Loucy (cell line): ENCODE measurements around the gene PRKN.

ENCODE experiments used
- H2AFZ ChIP-seq: fragments of 200-600 bp; sonication (generic); 2 replicates; pipeline ENCODE4 v1.6.0; 2016; ENCODE audit warnings: antibody characterized with exemption, mild to moderate bottlenecking, low read length, moderate library complexity
- H3F3A ChIP-seq: fragments of 200-600 bp; 2 replicates; pipeline ENCODE4 v1.6.0; 2016; ENCODE audit warnings: antibody characterized with exemption, low read depth, mild to moderate bottlenecking
- H3K27me3 ChIP-seq: fragments of 200-600 bp; sonication (generic); 2 replicates; pipeline ENCODE4 v1.6.1; 2014; ENCODE audit warnings: low read length, mild to moderate bottlenecking; ENCODE audit not compliant: insufficient read depth, poor library complexity, severe bottlenecking
- H3K36me3 ChIP-seq: fragments of 200-600 bp; sonication (generic); 2 replicates; pipeline ENCODE4 v1.6.1; 2016; ENCODE audit warnings: low read length; ENCODE audit not compliant: insufficient read depth
- H3K4me1 ChIP-seq: fragments of 200-600 bp; sonication (generic); 2 replicates; pipeline ENCODE4 v1.5.1; 2014; ENCODE audit warnings: low read length, mild to moderate bottlenecking; ENCODE audit not compliant: insufficient read depth, poor library complexity, severe bottlenecking
- H3K4me2 ChIP-seq: fragments of 200-600 bp; sonication (generic); 2 replicates; pipeline ENCODE4 v1.6.0; 2014; ENCODE audit warnings: antibody characterized with exemption, low read length, low read depth, mild to moderate bottlenecking; ENCODE audit not compliant: poor library complexity, severe bottlenecking
- H3K4me3 ChIP-seq: fragments of 200-600 bp; sonication (generic); 2 replicates; pipeline ENCODE4 v1.5.1; 2014; ENCODE audit warnings: low read length, mild to moderate bottlenecking, mixed read lengths; ENCODE audit not compliant: poor library complexity, severe bottlenecking
- H3K79me2 ChIP-seq: fragments of 200-600 bp; sonication (generic); 2 replicates; pipeline ENCODE4 v1.6.1; 2014; ENCODE audit warnings: low read length; ENCODE audit not compliant: insufficient read depth
- H3K9ac ChIP-seq: fragments of 200-600 bp; sonication (generic); 2 replicates; pipeline ENCODE4 v1.6.0; 2014; ENCODE audit warnings: mild to moderate bottlenecking, low read depth, low read length, moderate library complexity; ENCODE audit not compliant: poor library complexity, severe bottlenecking
- H3K9me2 ChIP-seq: fragments of 200-600 bp; sonication (generic); replicated peaks from 2 replicates; pipeline ENCODE4 v1.6.1; 2016; ENCODE audit warnings: low read depth, low read length, mixed read lengths
- H3K9me3 ChIP-seq: fragments of 200-600 bp; sonication (generic); 2 replicates; pipeline ENCODE4 v1.6.1; 2014; ENCODE audit warnings: mild to moderate bottlenecking, antibody characterized with exemption, low read length, low read depth; ENCODE audit not compliant: insufficient read depth
- H4K20me1 ChIP-seq: fragments of 200-600 bp; sonication (generic); 2 replicates; pipeline ENCODE4 v1.6.0; 2014; ENCODE audit warnings: antibody characterized with exemption, low read length, mild to moderate bottlenecking; ENCODE audit not compliant: insufficient read depth, poor library complexity, severe bottlenecking
- CTCF ChIP-seq: fragments of 200-600 bp; sonication (generic); conservative IDR thresholded peaks from 2 replicates; pipeline ENCODE4 v1.5.1; 2014; ENCODE audit warnings: mild to moderate bottlenecking, antibody characterized with exemption, low read length
- EZH2phosphoT487 ChIP-seq: fragments of 200-600 bp; IDR thresholded peaks from 2 replicates; pipeline ENCODE4 v1.6.1; 2018; ENCODE audit warnings: antibody characterized with exemption, mild to moderate bottlenecking, moderate library complexity, borderline replicate concordance

The PRKN gene

GRCh38 chr6:161362266-161362665 is 1365.3 kb downstream of the PRKN start:
- Histone ChIP-seq H3K4me3 (no peak overlapping the region), H2AFZ (no peak overlapping the region), H3K9me2 (no peaks in the 10 kb centered on the region), H3K4me2 (no peak overlapping the region), H3K9me3 (peaks cover 10% of the 10 kb centered on the region; the same call in 1 of the 2 replicates), H3K79me2 (no peaks in the 10 kb centered on the region), H3K4me1 (no peaks in the 10 kb centered on the region), H3K9ac (no peak overlapping the region), H4K20me1 (no peaks in the 10 kb centered on the region), H3K36me3 (no peaks in the 10 kb centered on the region), H3F3A (no peaks in the 10 kb centered on the region), H3K27me3 (no peaks in the 10 kb centered on the region)
- TF ChIP-seq CTCF (no peak), EZH2phosphoT487 (no peak)

- TF ChIP-seq EZH2phosphoT487: no peak
- TF ChIP-seq CTCF: no peak
- Histone ChIP-seq H2AFZ (no peak overlapping the region), H3K4me1 (no peaks in the 10 kb centered on the region), H3K36me3 (no peaks in the 10 kb centered on the region), H3K4me3 (no peak overlapping the region), H3K27me3 (no peaks in the 10 kb centered on the region), H3K4me2 (no peak overlapping the region), H3K79me2 (no peaks in the 10 kb centered on the region), H3K9me2 (no peaks in the 10 kb centered on the region), H3F3A (no peaks in the 10 kb centered on the region), H3K9me3 (peaks cover 10% of the 10 kb centered on the region; the same call in 1 of the 2 replicates), H4K20me1 (no peaks in the 10 kb centered on the region), H3K9ac (no peak overlapping the region)
Measured at GRCh38 chr6:161361529-161361928, 1366.0 kb downstream of the PRKN start.

- Histone ChIP-seq H3K27me3 (no peaks in the 10 kb centered on the region), H3K4me3 (no peak overlapping the region), H3K36me3 (no peaks in the 10 kb centered on the region), H2AFZ (no peak overlapping the region), H4K20me1 (no peaks in the 10 kb centered on the region), H3K9me3 (peaks cover 10% of the 10 kb centered on the region; the same call in 1 of the 2 replicates), H3K79me2 (no peaks in the 10 kb centered on the region), H3K4me2 (no peak overlapping the region), H3K9me2 (no peaks in the 10 kb centered on the region), H3F3A (no peaks in the 10 kb centered on the region), H3K9ac (no peak overlapping the region), H3K4me1 (no peaks in the 10 kb centered on the region)
- TF ChIP-seq EZH2phosphoT487: no peak
- no peak for TF ChIP-seq CTCF
Measured at GRCh38 chr6:161360520-161360919, 1367.0 kb downstream of the PRKN start.
